CD4-positive, alpha-beta memory T cell (primary cell): Measurements from ENCODE around the gene SYTL3. TPM values are rescaled to one million over a fixed set of nuclear protein-coding genes. Genes with fewer than 3 reads are reported as not detected.

ENCODE experiments used
- CTCF ChIA-PET: fragments of 350-600 bp; sonication (Branson Sonifier 250); formaldehyde crosslinking; loops from one replicate; lab custom pipeline; 2021; ENCODE audit warnings: inconsistent platforms; ENCODE audit not compliant: partially characterized antibody; lab: Charles Lee
- POLR2A ChIA-PET: fragments of 350-600 bp; sonication (Branson Sonifier 250); formaldehyde crosslinking; loops from one replicate; lab custom pipeline; 2021; ENCODE audit not compliant: partially characterized antibody; lab: Charles Lee
- DNase-seq, 5 donors: peaks; one replicate each; pipeline versions ENCODE4 v3.0.0 to v3.0.0-alpha.2; 2020 to 2022; ENCODE audit warnings: mixed read lengths in 1 of 5
- H3K27ac ChIP-seq: one replicate; pipeline ENCODE4 v1.7.0; 2013; ENCODE audit warnings: low read depth, low read length
- H3K27me3 ChIP-seq: 2 replicates; pipeline ENCODE4 v1.7.0; 2013; ENCODE audit warnings: mild to moderate bottlenecking, low read length, moderate library complexity; ENCODE audit not compliant: insufficient read depth
- H3K36me3 ChIP-seq: 2 replicates; pipeline ENCODE4 v1.7.0; 2013; ENCODE audit warnings: mild to moderate bottlenecking, low read length, moderate library complexity; ENCODE audit not compliant: insufficient read depth
- H3K4me1 ChIP-seq: 2 replicates; pipeline ENCODE4 v1.7.0; 2013; ENCODE audit warnings: mild to moderate bottlenecking, low read length, moderate library complexity; ENCODE audit not compliant: insufficient read depth
- H3K4me3 ChIP-seq, 2 donors: one replicate each; pipeline ENCODE4 v1.7.0; 2013; ENCODE audit warnings: low read length in 2 of 2, mild to moderate bottlenecking in 1 of 2
- H3K9me3 ChIP-seq, 2 donors: one replicate each; pipeline ENCODE4 v1.7.0; 2013; ENCODE audit warnings: low read length in 2 of 2, control low read depth in 1 of 2; ENCODE audit not compliant: control insufficient read depth in 1 of 2
- H3K27ac Mint-ChIP-seq, 7 donors: one replicate each; pipeline ENCODE4 v1.8.0; 2020 to 2021; ENCODE audit warnings: mixed read lengths in 7 of 7, mild to moderate bottlenecking in 6 of 7, inconsistent platforms in 3 of 7, moderate library complexity in 3 of 7
- H3K27me3 Mint-ChIP-seq, 2 donors: one replicate each; pipeline ENCODE4 v1.8.0; 2020 to 2021; ENCODE audit warnings: mixed read lengths in 2 of 2
- H3K36me3 Mint-ChIP-seq, 2 donors: one replicate each; pipeline ENCODE4 v1.8.0; 2020 to 2021; ENCODE audit warnings: mixed read lengths in 2 of 2, inconsistent platforms in 1 of 2, mild to moderate bottlenecking in 1 of 2
- H3K4me1 Mint-ChIP-seq, 4 donors: one replicate each; pipeline ENCODE4 v1.8.0; 2020 to 2021; ENCODE audit warnings: mixed read lengths in 4 of 4, mild to moderate bottlenecking in 1 of 4
- H3K4me3 Mint-ChIP-seq, 8 donors: one replicate each; pipeline ENCODE4 v1.8.0; 2020 to 2021; ENCODE audit warnings: mixed read lengths in 8 of 8, mild to moderate bottlenecking in 7 of 8, moderate library complexity in 6 of 8, inconsistent platforms in 3 of 8
- H3K9me3 Mint-ChIP-seq, 8 donors: one replicate each; pipeline ENCODE4 v1.8.0; 2020 to 2021; ENCODE audit warnings: mixed read lengths in 8 of 8, mild to moderate bottlenecking in 5 of 8, inconsistent platforms in 3 of 8, moderate library complexity in 1 of 8
- intact Hi-C: fragments of 100-400 bp; cut with micrococcal nuclease; formaldehyde crosslinking; loops from one replicate; pipeline ENCODE4 v1.15.1; 2023
- polyA plus RNA-seq, 2 donors: library from polyadenylated mRNA; unstranded; fragments of 300-500 nt; fragmentation: Illumina TruSeq; gene quantifications; one replicate each; pipeline ENCODE4 v1.2.3, GENCODE V29; 2021
- total RNA-seq, 2 experiments: library from RNA; stranded (reverse); gene quantifications; one replicate each; pipeline ENCODE4 v1.2.3, GENCODE V29; 2021

The SYTL3 gene
- total and polyA plus RNA-seq, 4 experiments from 2014 or later = 11.9 to 24.3 (median 17.8) TPM

GRCh38 chr6:158622545-158623190, 27.2 kb upstream of the SYTL3 start:
- no peak for DNase-seq
- no peak overlapping the region for H3K27ac ChIP-seq
- H3K27ac Mint-ChIP-seq = peak overlapping the region in 6 of 7 donors; percentile 37 to 75 (median 48)
- ChIA-PET CTCF (interaction anchor here (1.1 to 1.8 kb wide), 2 partner anchors 68 to 409 kb away, joined by 4 read pairs; no protein-coding TSS in a partner anchor), POLR2A (no interaction called here)
- peaks cover 0 to 3% (median 0%) of the 10 kb centered on the region in 8 donors for H3K9me3 Mint-ChIP-seq
- no peaks in the 10 kb centered on the region for H3K4me1 ChIP-seq
- peaks cover 54% of the 10 kb centered on the region for H3K36me3 ChIP-seq
- H3K4me3 Mint-ChIP-seq = no peak overlapping the region
- H3K9me3 ChIP-seq = no peaks in the 10 kb centered on the region
- H3K4me3 ChIP-seq = no peak overlapping the region
- peaks cover 5 to 20% (median 16%) of the 10 kb centered on the region in 4 donors for H3K4me1 Mint-ChIP-seq
- peaks cover 61 to 83% of the 10 kb centered on the region in 2 donors for H3K36me3 Mint-ChIP-seq
- no peaks in the 10 kb centered on the region for H3K27me3 ChIP-seq
- intact Hi-C loops = no loop called here
- no peaks in the 10 kb centered on the region for H3K27me3 Mint-ChIP-seq

GRCh38 chr6:158624684-158625682, 24.9 kb upstream of the SYTL3 start:
- H3K36me3 Mint-ChIP-seq = peaks cover 56 to 82% of the 10 kb centered on the region in 2 donors
- peak overlapping the region in 4 of 7 donors; percentile 37 to 84 (median 79) for H3K27ac Mint-ChIP-seq
- H3K27me3 ChIP-seq = no peaks in the 10 kb centered on the region
- H3K9me3 Mint-ChIP-seq = no peaks in the 10 kb centered on the region
- ChIA-PET POLR2A (interaction anchor here (1.0 to 1.1 kb wide), 2 partner anchors 11 to 19 kb away, joined by 3 to 4 read pairs; no protein-coding TSS in a partner anchor), CTCF (no interaction called here)
- no peak overlapping the region for H3K4me3 ChIP-seq
- no peaks in the 10 kb centered on the region for H3K9me3 ChIP-seq
- H3K4me1 Mint-ChIP-seq = peaks cover 2 to 15% (median 13%) of the 10 kb centered on the region in 4 donors
- no peaks in the 10 kb centered on the region for H3K27me3 Mint-ChIP-seq
- H3K4me3 Mint-ChIP-seq = no peak overlapping the region
- no peaks in the 10 kb centered on the region for H3K4me1 ChIP-seq
- peaks cover 65% of the 10 kb centered on the region for H3K36me3 ChIP-seq
- intact Hi-C loops = no loop called here
- no peak for DNase-seq
- H3K27ac ChIP-seq = no peak overlapping the region

- H3K36me3 Mint-ChIP-seq = peaks cover 49 to 81% of the 10 kb centered on the region in 2 donors
- POLR2A ChIA-PET = no interaction called here
- CTCF ChIA-PET = no interaction called here
Measured at GRCh38 chr6:158625881-158626305, 24.0 kb upstream of the SYTL3 start.

DNA sequence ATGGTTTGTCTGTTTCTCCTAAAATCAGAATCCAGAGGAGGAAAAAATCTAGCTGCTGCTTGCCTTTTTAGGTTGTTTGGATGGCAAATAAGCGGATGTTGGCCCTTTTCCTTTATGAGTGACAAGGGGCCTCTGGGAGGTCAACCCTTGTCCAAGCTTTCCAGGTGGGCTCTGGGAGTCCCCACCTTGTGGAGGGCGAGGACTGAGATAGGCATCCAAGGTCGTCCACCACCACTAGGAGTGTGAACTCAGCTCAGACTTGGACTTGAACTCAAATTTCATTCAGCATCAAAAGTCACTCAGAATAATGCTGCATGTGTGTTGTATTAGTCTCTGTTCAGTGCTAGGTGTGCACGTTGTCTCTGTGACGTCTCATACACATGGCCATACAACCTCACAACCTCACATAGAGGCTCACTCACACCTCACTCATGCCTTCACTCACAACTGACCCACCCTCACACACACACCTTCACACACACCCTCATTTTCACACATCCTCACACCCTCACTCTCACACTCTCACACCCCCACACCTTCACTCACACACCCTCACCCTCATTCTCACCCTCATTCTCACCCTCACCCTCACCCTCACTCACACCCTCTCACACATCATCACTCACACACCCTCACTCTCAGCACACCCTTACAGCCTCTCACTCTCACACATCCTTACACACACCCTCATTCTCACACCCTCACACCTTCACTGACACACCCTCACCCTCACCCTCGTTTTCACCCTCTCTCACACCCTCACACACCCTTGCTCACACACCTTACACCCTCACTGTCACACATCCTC, 23.3 kb upstream of the SYTL3 start:
- no peak overlapping the region for H3K27ac ChIP-seq
- H3K9me3 ChIP-seq = no peaks in the 10 kb centered on the region
- Mint-ChIP-seq H3K9me3 (no peaks in the 10 kb centered on the region), H3K4me1 (peaks cover 6 to 21% (median 18%) of the 10 kb centered on the region in 4 donors), H3K36me3 (peaks cover 54 to 82% of the 10 kb centered on the region in 2 donors), H3K27me3 (no peaks in the 10 kb centered on the region), H3K4me3 (no peak overlapping the region), H3K27ac (peak overlapping the region; percentile 48 to 93 (median 86))
- peaks cover 65% of the 10 kb centered on the region for H3K36me3 ChIP-seq
- no peak for DNase-seq
- no peaks in the 10 kb centered on the region for H3K27me3 ChIP-seq
- POLR2A ChIA-PET = no interaction called here
- H3K4me1 ChIP-seq = peaks cover 5% of the 10 kb centered on the region
- intact Hi-C loops = no loop called here
- CTCF ChIA-PET = no interaction called here
- no peak overlapping the region for H3K4me3 ChIP-seq

More at GRCh38 chr6:158625881-158626305, 24.0 kb upstream of the SYTL3 start:
- intact Hi-C loops = no loop called here
- Mint-ChIP-seq H3K27ac (peak overlapping the region in 5 of 7 donors; percentile 24 to 93 (median 74)), H3K9me3 (no peaks in the 10 kb centered on the region), H3K27me3 (no peaks in the 10 kb centered on the region), H3K4me1 (peaks cover 3 to 16% (median 13%) of the 10 kb centered on the region in 4 donors), H3K4me3 (no peak overlapping the region)
- H3K27me3 ChIP-seq = no peaks in the 10 kb centered on the region
- H3K4me1 ChIP-seq = no peaks in the 10 kb centered on the region
- H3K4me3 ChIP-seq = no peak overlapping the region
- no peaks in the 10 kb centered on the region for H3K9me3 ChIP-seq
- H3K36me3 ChIP-seq = peaks cover 65% of the 10 kb centered on the region
- H3K27ac ChIP-seq = no peak overlapping the region
- no peak for DNase-seq

- Histone ChIP-seq H3K27ac (no peak overlapping the region), H3K4me1 (peaks cover 6% of the 10 kb centered on the region), H3K36me3 (peaks cover 70% of the 10 kb centered on the region), H3K27me3 (no peaks in the 10 kb centered on the region), H3K4me3 (no peak overlapping the region), H3K9me3 (no peaks in the 10 kb centered on the region)
- Mint-ChIP-seq H3K27ac (peak overlapping the region; percentile 56 to 90 (median 86)), H3K27me3 (no peaks in the 10 kb centered on the region), H3K4me1 (peaks cover 11 to 24% (median 22%) of the 10 kb centered on the region in 4 donors), H3K9me3 (no peaks in the 10 kb centered on the region), H3K36me3 (peaks cover 56 to 85% of the 10 kb centered on the region in 2 donors), H3K4me3 (no peak overlapping the region)
- POLR2A ChIA-PET = no interaction called here
- peak in 1 of 5 donors; percentile 22 for DNase-seq
- intact Hi-C loops = no loop called here
- CTCF ChIA-PET = interaction anchor here (1.1 to 2.1 kb wide), 2 partner anchors 32 to 64 kb away, joined by 3 to 10 read pairs; no protein-coding TSS in a partner anchor
Measured at GRCh38 chr6:158627168-158627939, 22.5 kb upstream of the SYTL3 start.

GRCh38 chr6:158627940-158628211, 22.0 kb upstream of the SYTL3 start:
- Mint-ChIP-seq H3K4me3 (no peak overlapping the region), H3K4me1 (peaks cover 11 to 24% (median 22%) of the 10 kb centered on the region in 4 donors), H3K27me3 (no peaks in the 10 kb centered on the region), H3K9me3 (no peaks in the 10 kb centered on the region), H3K27ac (peak overlapping the region in 6 of 7 donors; percentile 36 to 90 (median 65)), H3K36me3 (peaks cover 56 to 85% of the 10 kb centered on the region in 2 donors)
- H3K27ac ChIP-seq = no peak overlapping the region
- intact Hi-C loops = no loop called here
- no peaks in the 10 kb centered on the region for H3K27me3 ChIP-seq
- peaks cover 6% of the 10 kb centered on the region for H3K4me1 ChIP-seq
- H3K36me3 ChIP-seq = peaks cover 71% of the 10 kb centered on the region
- ChIA-PET POLR2A (interaction anchor here (1.5 kb wide), 1 partner anchor 17 kb away, joined by 4 read pairs; the partner anchor contains the start of gene DYNLT1), CTCF (interaction anchor here (1.1 to 2.1 kb wide), 3 partner anchors 31 to 63 kb away, joined by 3 to 10 read pairs (median 8); no protein-coding TSS in a partner anchor)
- peak in 1 of 5 donors; percentile 5 for DNase-seq
- H3K9me3 ChIP-seq = no peaks in the 10 kb centered on the region
- H3K4me3 ChIP-seq = no peak overlapping the region
